GOT3 (cell line): Measurements from ENCODE around the gene MRPL14.

ENCODE experiments used
- DNase-seq: peaks from one replicate; lab custom pipeline; 2025; ENCODE audit warnings: mixed read lengths; lab: John Stamatoyannopoulos, UW

Gene MRPL14

DNA sequence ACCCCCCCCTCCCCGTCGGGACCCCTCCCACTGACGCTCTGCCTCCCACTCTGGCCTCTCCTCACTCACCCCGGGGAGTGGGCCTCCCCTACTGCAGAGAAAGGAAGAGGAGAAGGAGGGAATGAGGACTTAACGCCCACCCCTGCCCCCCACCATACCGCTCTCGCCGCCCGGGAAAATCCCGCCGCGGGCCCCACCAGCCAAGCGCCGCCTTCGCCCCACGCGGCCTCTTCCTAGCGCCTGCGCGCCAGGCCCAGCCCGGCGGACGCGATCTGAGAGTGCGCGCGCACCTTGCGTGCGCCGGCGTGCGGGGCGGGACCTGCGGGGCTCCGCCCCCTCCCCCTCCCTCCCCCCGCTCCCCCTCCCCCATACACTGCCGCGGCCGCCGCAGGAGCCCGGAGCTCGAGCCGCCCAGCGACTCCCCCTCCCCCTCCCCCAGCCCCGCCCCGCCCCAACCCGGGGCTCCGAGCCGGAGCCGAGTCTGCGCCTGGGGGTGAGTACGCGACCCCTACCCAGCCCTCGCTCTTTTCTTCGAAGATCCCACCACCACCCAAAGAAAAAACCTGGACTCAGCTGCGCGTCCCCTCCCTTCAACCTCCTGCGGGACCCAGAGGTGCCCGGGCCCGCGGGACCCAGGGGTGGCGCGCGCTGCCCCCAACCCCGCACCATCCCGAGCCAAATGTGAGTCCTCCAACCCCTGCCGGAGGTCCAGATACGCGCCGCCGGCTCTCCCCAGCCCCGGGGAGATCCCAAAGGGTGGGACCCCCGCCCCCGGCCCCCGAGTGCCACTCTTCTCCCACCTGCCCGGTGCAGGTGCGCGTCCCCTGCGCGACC lies at the start of gene MRPL14, which contains the start of gene TMEM63B:
Gene MRPL14, minus strand, starts transcription at position 267 of the 834 bp plus-strand sequence. CDS start 10,841 bp downstream, outside the sequence.
Gene TMEM63B, plus strand, starts transcription at position 369 of the 834 bp plus-strand sequence. CDS start 7,031 bp downstream, outside the sequence.
- DNase-seq: peak; percentile 65

DNA sequence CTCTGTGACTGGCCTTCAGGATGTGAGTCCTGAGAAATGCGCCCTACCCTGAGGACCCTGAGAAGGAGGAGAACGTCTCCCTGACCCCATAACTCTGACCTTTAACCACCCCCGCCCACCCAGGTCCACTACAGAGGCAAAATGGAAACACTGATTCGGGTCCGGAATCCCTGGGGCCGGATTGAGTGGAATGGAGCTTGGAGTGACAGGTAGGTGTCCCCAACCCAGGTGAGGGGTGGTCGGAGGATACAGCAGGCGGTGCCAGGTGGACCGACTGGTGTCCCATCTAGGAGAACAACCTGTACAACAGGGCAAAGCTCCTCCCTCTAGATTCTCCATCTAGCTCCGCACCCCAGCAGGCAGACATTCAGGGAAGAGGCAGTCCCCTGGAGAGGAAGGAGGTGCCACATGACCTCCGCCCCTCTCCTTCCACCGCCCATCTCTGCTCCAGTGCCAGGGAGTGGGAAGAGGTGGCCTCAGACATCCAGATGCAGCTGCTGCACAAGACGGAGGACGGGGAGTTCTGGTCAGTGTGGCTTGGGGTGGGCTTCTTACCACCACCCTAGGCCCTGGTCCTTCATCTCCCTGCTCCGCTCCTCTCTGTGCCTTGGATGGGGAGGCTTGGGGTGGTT lies 49.0 kb upstream of the MRPL14 start:
- DNase-seq: no peak

DNA sequence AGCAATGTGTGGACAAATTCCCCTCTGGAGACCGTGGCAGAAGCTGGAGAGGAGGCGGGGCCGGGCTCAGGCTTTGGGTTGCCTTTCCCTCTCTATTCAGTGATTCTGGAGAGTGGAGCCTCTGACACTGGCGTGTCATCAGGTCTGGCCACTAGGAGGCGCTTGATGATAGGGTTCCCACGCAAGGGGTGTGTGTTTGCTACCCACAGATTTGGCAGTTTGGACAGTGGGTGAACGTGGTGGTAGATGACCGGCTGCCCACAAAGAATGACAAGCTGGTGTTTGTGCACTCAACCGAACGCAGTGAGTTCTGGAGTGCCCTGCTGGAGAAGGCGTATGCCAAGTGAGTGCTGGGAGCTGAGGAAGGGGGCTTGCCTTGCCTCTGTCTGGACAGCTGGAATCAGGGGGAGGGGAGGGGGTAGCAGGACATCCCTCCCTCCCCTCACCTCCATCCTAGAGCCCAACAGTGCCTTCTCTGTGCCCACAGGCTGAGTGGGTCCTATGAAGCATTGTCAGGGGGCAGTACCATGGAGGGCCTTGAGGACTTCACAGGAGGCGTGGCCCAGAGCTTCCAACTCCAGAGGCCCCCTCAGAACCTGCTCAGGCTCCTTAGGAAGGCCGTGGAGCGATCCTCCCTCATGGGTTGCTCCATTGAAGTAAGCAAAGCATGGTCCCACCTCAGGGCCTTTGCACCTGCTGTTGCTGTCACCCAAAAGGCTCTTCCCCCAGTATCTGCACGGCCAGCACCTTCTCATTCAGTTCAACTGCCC lies 45.7 kb upstream of the MRPL14 start:
- DNase-seq: peak; percentile 17

DNA sequence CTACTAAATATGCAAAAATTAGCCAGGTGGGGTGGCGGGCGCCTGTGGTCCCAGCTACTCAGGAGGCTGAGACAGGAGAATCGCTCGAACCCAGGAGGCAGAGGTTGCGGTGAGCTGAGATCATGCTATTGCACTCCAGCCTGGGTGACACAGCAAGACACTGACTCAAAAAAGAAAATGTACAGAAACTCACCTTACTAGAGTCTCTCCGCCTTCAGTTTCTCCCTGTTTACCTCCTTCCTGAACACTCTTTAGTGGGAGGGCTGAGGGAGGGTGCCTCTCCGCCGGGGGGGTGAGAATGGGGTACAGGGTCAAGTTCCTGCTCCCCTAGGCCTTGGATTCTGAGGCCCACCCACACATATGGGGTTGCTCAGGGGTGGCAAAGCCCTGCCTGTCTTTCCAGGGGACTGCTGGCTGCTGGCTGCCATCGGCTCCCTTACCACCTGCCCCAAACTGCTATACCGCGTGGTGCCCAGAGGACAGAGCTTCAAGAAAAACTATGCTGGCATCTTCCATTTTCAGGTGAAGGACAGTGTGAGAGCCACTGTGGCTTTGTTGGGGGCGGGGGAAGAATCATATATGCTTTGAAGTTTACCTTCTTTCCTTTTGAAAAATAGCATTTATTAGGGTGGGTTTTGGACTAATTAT lies 44.8 kb upstream of the MRPL14 start:
- no peak for DNase-seq

DNA sequence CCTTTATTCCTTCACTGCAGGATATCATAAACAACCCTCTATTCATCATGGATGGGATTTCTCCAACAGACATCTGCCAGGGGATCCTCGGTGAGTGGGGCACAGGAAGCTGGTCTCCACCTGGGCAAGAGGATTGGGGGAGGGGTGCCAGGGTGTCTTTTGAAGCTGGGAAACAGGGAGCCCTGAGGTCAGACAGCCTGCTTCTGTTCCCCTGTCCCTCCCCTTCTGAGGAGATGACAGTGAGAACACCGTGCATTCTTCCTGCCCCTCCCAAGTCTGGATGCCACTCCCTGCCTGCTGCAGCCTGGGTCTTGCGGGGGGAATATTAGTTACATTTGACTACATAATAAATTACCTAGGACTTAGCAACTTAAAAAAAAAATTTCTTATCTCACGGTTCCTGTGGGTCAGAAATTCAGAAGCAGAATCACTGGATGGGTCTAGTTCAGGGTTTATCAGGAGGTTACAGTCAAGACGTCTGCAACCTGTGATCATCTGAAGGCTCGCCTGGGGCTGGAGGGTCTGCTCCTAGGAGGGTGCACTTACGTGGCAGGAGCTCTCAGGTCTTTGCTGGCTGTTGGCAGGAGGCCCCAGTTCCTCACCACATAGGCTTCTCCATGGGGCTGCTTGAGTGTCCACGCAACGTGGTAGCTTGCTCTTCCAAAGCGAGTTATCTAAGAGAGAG lies 42.8 kb upstream of the MRPL14 start:
- DNase-seq: no peak

DNA sequence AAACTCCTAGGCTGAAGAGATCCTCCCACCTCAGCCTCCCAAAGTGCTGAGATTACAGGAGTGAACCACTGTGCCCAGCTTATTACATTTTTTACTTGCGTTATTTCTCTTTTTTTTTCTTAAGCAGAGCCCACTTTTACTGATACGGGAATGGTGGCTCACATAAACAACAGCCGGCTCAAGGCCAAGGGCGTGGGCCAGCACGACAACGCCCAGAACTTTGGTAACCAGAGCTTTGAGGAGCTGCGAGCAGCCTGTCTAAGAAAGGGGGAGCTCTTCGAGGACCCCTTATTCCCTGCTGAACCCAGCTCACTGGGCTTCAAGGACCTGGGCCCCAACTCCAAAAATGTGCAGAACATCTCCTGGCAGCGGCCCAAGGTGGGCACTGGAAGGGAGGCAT lies 41.9 kb upstream of the MRPL14 start:
- DNase-seq: no peak

DNA sequence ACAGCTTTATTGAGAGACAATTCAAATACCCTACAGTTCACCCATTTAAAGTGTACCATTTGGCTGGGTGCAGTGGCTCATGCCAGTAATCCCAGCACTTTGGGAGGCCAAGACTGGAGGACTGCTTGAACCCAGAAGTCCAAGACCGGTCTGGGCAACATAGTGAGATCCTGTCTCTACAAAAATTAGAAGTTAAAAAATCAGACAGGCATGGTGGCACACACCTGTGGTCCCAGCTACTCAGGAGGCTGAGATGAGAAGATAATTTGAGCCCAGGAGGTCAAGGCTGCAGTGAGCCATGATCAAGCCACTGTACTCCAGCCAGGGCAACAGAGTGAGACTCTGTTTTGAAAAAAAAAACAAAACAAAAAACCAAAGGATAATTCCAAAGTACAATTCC lies 40.3 kb upstream of the MRPL14 start:
- no peak for DNase-seq

DNA sequence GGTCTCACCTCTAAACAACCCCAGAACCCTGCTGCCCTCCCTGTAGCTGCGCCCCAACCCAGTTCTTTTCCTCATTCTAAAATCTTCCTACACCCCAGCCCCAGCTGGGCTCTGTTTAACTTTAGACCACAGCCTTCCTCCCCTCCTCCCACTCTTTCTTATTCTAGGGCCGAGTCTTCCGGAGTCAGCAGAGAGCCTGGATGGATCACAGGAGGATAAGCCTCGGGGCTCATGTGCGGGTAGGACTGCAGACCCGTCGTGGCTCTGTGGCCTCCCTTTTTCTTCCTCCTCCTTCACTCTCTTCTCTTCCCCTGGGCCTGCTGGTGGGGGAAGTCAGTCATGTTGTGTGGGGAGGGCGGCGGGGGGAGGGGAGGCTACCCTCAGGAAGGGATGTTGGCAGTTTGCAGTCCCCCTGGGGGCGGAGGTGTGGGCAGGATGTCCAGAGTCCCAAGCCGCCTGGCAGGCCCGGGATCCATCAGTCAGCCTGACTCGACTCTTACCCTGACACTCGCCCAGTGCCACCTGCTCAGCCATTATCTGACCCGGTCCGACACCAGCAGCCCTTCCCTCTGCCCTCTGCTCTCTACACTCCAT lies 39.4 kb upstream of the MRPL14 start:
- no peak for DNase-seq

DNA sequence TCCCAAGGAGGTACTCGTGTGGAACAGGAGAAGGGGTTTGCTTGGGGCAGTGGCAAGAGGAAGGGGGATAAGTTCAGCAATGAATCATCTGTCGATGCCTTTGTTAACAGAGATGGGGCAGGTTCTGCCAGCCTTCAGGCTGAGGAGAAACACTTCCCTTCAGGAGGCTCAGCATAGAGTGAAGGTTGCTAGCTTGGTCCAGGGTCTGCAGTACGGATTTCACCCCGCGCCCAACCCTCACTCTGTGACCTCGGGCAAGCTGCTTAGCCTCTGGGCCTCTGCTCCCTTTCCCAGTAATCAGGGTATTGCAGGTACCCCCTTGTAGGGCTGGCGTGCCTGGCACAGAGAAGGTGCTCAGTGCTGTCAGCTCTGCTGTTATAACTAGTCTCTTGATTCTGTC lies 38.9 kb upstream of the MRPL14 start:
- no peak for DNase-seq

DNA sequence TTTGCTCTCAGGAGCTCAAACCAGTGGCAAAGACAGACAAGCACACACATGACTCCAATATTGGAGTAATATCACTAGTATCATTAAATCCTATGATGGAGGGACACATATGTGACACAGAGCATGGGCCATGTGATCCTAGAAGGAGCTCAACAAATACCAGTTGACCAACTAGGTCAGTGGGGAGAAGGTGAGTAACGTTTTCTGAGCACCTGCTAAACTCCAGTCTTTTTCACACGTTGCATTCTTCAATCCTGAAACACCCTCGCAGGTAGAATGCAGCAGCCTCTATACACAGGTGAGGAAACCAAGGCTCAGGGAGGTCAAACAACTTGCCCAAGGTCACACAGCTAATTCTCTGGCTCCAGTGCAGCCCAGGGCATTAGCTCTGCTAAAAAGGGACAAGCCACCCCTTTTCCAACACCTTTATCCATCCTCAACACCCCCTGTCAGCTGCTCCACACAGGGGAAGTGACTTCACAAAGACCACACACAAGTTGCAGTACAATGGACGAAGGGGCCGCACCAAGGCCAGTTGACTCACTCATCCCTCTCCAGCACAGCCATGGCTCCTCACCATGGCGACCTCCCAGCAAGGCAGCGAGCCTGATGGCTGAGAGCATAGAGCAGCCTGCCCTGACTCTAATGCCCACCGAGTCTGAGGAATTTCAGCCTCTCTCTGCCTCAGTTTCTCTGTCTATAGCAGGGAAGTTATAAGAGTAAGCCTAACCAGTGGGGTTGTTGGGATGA lies 35.8 kb upstream of the MRPL14 start:
- DNase-seq: no peak

DNA sequence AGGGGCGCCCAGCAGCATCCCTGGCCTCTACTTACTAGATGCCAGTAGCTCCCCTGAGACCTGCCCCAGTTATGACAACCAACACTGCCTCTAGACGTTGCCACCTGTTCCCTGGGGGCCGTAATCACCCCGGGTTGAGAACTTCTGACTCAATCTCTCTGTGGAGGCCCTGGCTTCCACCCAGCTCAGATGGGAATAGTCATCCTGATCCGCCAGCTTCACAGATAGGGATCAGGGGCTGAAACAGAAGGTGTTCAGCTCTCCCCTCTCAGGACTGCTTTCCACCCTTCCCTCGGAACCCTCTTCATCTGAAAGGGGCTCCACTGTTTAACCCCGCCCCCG lies 34.7 kb upstream of the MRPL14 start:
- peak; percentile 24 for DNase-seq

DNA sequence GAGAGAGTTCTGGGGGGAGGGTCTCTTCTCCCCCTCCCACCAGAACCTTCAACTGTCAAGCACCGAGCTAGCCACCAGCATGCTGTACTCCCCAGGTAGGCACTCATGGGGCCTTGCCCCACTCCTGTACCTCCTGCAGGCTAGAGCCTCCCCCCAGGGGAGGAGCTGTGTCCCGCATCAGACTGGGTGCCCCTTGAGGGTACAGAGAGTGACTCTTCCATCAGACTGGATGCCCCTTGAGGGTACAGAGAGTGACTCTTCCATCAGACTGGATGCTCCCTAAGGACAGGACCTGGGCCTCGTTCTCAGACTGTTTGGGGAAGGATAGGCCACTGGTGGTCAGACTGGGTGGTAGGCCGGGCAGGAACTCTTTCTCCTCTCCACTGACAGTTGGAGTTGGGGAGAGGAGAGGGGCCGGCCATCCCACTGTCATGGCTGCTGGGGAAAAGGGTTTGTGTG lies 31.5 kb upstream of the MRPL14 start, which contains the start of gene CAPN11:
Gene CAPN11, plus strand, starts transcription at position 51 of the 459 bp plus-strand sequence. Its CDS starts 29 bp downstream, at position 80.
- DNase-seq: no peak

DNA sequence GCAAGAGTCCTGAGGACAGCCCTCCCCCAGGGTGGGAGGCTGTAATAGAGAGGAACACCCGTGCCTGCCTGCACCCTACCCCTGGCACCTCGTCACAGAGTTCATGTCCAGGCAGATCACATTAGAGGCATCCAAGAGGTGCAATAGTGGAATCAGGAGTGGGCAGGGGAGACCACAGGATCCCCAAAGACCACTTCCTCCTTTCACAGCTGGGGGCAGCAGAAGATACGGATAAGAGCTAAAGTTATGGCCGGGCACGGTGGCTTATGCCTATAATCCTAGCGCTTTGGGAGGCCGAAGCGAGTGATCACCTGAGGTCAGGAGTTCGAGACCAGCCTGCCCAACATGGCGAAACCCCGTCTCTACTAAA lies 29.9 kb upstream of the MRPL14 start:
- DNase-seq: no peak

DNA sequence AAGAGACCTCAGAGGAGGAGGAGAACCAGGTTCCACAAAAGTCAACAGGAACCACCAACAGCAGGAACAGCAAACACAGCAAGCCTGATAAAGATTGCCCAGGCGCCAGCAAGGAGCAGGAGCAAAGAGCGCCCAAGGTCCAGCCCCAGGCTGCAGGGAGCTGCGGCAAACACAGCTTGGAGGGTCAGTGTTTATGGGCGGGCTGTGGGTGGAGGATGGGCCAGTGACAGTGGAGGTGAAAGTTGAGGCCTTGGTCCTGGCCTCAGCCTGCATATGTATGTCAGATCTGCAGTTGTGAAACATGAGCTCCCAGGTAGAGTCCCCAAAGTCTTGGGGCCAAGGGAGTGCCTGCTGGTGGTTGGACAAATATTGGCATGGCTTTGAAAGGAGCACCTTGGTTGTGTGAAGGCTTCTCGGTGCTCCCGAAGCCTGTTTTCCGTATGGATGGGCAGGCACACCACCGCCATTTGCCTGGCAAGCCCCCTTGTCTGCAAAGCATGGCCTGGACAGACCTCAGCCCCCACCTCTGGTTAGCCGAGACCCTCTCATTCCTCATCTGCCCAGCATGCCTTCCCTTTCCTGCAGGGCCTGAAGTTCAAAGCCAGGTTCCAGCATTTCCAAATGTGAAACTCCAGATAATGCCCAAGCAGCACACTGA lies 29.4 kb upstream of the MRPL14 start:
- DNase-seq: no peak

DNA sequence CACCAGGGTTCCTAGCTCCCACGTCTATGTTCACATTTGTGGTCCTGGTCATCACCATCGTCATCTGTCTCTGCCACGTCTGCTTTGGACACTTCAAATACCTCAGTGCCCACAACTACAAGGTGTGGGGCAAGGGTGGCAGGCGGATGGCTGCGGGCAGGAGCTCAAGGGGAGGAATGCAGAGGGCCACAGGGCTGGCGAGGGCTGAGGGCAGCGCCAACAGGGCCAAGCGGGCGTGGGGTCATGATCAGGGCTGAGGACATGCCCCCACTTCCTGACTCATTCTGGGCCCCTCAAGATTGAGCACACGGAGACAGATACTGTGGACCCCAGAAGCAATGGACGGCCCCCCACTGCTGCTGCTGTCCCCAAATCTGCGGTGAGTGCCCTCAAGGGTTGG lies 26.8 kb upstream of the MRPL14 start:
- no peak for DNase-seq

DNA sequence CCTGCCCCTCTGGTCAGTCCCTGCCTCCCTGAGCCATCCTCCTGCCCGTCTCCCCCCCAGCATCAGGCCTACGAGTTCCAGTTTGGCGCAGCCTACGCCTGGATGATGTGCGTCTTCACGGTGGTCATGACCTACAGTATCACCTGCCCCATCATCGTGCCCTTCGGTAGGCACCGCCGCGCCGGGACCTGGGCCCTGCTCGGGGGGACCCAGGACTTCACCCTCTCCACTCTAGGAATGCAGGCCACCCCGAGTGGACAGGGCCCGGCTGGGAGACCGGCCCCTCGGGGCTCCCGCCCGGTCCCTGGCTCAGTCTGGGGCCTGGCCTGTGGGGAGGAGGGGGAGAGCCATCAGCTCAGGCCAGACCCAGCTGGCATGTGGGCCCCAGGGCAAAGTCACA lies 25.3 kb upstream of the MRPL14 start:
- no peak for DNase-seq

DNA sequence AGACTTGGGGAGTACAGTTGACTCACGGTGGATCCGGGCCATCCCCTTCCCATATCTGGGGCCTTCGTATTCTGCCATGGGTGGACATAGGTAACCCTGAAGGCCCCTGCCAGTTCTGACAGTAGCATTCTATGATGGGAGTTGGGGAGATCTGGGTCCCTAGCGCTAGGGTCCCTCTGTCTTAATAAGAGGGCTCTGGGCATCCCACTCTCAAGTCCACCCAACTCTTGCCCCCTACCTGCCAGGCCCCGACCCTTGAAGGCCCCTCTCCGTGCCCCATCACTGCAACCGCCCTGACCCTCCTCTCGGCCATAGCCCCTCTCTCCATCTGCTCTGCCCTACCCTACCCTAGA lies 24.8 kb upstream of the MRPL14 start:
- DNase-seq: no peak

DNA sequence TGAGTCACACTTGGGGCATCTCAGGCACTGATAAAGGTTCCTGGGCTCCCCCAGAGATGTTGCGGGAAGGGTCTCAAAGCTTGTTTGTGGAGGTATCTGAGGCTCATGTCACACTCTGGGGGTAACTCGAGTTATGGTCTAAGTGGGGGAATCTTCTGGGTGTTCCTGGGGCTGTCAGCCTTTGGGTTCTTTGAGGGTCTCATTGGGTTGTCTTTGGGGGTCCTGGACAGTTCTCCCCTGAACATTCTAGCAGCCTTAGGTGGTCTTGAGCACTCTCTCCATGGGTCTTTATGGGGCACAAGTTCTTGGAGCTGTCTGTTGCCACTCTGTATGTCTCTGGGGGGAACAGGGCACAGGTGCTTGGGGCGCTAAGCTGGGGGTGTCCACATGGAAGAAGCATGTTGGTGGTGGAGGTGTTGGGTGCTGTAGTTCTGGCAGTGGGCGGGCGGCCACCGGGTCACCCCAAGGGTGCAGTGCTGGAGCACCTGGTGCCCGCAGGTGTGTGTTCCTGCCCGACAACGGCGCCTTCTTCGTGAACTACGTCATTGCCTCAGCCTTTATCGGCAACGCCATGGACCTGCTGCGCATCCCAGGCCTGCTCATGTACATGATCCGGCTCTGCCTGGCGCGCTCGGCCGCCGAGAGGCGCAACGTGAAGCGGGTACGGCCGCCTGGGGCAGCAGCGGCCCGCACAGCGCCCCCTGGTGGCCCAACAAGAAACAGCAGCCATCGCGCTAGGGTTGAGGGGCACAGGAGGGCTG lies 24.3 kb upstream of the MRPL14 start:
- DNase-seq: no peak

DNA sequence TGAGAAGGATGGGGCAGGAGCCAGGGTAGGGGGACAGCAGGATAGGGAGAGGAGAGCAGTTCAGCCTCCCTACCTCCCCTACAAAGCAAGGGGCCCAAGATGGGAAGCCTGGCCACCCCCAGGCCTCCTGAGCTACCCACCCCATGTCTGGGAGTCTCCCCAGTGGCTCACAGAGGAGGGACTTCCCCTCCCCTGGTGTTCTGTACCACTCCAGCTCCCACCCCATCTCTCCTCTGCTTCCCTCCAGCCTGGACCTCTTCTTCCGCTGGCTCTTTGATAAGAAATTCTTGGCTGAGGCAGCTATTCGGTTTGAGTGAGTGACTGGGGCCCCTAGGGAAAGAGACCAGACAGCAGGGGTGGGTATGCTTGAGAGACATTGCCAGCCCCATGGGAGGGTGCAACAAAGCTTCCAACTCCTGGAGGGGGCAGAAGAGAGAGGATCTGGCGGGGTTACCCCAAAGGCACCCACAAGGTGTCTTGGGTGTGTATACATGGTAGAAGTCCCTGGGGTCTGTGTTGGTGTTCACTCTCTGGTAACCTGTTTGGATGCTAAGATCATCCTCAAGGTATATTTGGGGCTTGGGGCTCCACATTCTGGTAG lies 23.2 kb upstream of the MRPL14 start:
- DNase-seq: no peak
